ENCODE measurements around the gene CLRN3. TPM values are rescaled to one million over a fixed set of nuclear protein-coding genes. Genes with fewer than 3 reads are reported as not detected.

The CLRN3 gene
- total and polyA plus RNA-seq, 2 experiments from 2014 or later = not detected

DNA sequence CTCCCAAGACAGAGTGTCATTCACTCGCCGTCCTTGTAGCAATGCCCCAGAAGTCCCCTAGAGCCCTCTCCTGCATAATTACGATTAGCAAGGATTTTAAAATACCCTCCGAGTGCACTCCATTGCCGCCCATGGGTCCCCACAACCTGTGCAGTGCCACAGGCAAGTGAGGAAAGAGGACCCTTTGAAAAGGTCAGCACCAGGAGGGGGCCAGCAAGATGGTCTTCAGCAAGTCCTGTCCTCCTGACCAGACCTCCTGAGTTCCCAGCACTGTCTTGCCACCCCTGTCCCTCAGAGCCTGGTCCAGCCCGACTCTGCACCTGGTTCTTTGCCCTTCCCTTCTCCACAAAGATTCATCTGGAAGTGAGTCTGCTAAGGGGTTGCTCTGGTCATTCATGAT is 32.1 kb downstream of the CLRN3 start:
- DNase-seq (ENCODE audit: low spot score) = no peak
- Histone ChIP-seq H3K36me3 (ENCODE audit: insufficient read depth) (no peaks in the 10 kb centered on the region), H3F3A (replicated peaks; ENCODE audit: low read depth) (no peaks in the 10 kb centered on the region), H3K27me3 (ENCODE audit: insufficient read depth) (no peaks in the 10 kb centered on the region), H2AFZ (no peak overlapping the region), H3K4me2 (no peak overlapping the region), H3K4me3 (no peak overlapping the region), H4K20me1 (replicated peaks; ENCODE audit: insufficient read depth) (no peaks in the 10 kb centered on the region), H3K27ac (ENCODE audit: low read depth) (no peak overlapping the region), H3K4me1 (ENCODE audit: insufficient read depth) (no peaks in the 10 kb centered on the region), H3K9me2 (ENCODE audit: insufficient read depth) (peaks cover 20% of the 10 kb centered on the region), H3K79me2 (replicated peaks; ENCODE audit: insufficient read depth) (no peaks in the 10 kb centered on the region)
- no peaks in the 10 kb centered on the region; the same call in 2 of the 3 replicates for H3K4me1 Mint-ChIP-seq
- H3K36me3 Mint-ChIP-seq (ENCODE audit: low read depth) = peaks cover 22% of the 10 kb centered on the region; the same call in 2 of the 3 replicates
- peaks cover 7% of the 10 kb centered on the region for H3K27me3 Mint-ChIP-seq (ENCODE audit: insufficient read depth, low read depth, poor library complexity)
- H3K4me3 Mint-ChIP-seq = no peak overlapping the region
- peaks cover 27% of the 10 kb centered on the region for H3K9me3 Mint-ChIP-seq
- H3K27ac Mint-ChIP-seq = no peak overlapping the region
- TF ChIP-seq, protein P1, sequence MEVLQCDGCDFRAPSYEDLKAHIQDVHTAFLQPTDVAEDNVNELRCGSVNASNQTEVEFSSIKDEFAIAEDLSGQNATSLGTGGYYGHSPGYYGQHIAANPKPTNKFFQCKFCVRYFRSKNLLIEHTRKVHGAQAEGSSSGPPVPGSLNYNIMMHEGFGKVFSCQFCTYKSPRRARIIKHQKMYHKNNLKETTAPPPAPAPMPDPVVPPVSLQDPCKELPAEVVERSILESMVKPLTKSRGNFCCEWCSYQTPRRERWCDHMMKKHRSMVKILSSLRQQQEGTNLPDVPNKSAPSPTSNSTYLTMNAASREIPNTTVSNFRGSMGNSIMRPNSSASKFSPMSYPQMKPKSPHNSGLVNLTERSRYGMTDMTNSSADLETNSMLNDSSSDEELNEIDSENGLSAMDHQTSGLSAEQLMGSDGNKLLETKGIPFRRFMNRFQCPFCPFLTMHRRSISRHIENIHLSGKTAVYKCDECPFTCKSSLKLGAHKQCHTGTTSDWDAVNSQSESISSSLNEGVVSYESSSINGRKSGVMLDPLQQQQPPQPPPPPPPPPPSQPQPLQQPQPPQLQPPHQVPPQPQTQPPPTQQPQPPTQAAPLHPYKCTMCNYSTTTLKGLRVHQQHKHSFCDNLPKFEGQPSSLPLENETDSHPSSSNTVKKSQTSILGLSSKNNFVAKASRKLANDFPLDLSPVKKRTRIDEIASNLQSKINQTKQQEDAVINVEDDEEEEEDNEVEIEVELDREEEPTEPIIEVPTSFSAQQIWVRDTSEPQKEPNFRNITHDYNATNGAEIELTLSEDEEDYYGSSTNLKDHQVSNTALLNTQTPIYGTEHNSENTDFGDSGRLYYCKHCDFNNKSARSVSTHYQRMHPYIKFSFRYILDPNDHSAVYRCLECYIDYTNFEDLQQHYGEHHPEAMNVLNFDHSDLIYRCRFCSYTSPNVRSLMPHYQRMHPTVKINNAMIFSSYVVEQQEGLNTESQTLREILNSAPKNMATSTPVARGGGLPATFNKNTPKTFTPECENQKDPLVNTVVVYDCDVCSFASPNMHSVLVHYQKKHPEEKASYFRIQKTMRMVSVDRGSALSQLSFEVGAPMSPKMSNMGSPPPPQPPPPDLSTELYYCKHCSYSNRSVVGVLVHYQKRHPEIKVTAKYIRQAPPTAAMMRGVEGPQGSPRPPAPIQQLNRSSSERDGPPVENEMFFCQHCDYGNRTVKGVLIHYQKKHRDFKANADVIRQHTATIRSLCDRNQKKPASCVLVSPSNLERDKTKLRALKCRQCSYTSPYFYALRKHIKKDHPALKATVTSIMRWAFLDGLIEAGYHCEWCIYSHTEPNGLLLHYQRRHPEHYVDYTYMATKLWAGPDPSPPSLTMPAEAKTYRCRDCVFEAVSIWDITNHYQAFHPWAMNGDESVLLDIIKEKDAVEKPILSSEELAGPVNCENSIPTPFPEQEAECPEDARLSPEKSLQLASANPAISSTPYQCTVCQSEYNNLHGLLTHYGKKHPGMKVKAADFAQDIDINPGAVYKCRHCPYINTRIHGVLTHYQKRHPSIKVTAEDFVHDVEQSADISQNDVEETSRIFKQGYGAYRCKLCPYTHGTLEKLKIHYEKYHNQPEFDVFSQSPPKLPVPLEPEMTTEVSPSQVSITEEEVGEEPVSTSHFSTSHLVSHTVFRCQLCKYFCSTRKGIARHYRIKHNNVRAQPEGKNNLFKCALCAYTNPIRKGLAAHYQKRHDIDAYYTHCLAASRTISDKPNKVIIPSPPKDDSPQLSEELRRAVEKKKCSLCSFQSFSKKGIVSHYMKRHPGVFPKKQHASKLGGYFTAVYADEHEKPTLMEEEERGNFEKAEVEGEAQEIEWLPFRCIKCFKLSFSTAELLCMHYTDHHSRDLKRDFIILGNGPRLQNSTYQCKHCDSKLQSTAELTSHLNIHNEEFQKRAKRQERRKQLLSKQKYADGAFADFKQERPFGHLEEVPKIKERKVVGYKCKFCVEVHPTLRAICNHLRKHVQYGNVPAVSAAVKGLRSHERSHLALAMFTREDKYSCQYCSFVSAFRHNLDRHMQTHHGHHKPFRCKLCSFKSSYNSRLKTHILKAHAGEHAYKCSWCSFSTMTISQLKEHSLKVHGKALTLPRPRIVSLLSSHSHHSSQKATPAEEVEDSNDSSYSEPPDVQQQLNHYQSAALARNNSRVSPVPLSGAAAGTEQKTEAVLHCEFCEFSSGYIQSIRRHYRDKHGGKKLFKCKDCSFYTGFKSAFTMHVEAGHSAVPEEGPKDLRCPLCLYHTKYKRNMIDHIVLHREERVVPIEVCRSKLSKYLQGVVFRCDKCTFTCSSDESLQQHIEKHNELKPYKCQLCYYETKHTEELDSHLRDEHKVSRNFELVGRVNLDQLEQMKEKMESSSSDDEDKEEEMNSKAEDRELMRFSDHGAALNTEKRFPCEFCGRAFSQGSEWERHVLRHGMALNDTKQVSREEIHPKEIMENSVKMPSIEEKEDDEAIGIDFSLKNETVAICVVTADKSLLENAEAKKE (CRISPR knock-in tag; IDR thresholded peaks at IDR 0.05) = no peak
- TF ChIP-seq EZH2 (IDR thresholded peaks at IDR 0.05; ENCODE audit: low read depth, unreplicated experiment) = no peak
- TF ChIP-seq, protein P2, sequence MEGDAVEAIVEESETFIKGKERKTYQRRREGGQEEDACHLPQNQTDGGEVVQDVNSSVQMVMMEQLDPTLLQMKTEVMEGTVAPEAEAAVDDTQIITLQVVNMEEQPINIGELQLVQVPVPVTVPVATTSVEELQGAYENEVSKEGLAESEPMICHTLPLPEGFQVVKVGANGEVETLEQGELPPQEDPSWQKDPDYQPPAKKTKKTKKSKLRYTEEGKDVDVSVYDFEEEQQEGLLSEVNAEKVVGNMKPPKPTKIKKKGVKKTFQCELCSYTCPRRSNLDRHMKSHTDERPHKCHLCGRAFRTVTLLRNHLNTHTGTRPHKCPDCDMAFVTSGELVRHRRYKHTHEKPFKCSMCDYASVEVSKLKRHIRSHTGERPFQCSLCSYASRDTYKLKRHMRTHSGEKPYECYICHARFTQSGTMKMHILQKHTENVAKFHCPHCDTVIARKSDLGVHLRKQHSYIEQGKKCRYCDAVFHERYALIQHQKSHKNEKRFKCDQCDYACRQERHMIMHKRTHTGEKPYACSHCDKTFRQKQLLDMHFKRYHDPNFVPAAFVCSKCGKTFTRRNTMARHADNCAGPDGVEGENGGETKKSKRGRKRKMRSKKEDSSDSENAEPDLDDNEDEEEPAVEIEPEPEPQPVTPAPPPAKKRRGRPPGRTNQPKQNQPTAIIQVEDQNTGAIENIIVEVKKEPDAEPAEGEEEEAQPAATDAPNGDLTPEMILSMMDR (conservative IDR thresholded peaks at IDR 0.05; ENCODE audit: low read depth in 2 of 2) = no peak
- no peak for ATAC-seq

DNA sequence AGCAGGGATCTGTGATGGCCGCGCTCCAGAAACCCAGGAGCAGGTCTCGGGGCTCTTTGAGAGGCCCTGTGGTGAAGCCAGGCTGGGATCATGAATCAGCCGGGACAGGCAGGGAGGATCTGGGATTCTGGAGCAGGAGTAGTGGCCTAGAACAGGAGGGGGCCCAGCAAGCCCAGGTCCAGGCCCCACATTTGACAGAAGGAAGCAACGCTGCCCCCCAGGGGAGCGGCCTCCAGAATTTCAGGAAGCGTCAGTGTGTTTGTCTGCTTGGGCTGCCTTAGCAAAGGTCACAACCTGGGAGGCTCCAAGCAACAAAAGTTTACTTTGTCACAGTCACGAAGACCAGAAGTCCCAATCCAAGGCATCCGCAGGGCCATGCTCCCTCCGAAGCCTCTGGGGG is 36.8 kb downstream of the CLRN3 start:
- no peaks in the 10 kb centered on the region for H3K36me3 ChIP-seq (ENCODE audit: insufficient read depth)
- no peaks in the 10 kb centered on the region for H3K4me1 ChIP-seq (ENCODE audit: insufficient read depth)
- TF ChIP-seq EZH2 (IDR thresholded peaks at IDR 0.05; ENCODE audit: low read depth, unreplicated experiment) = no peak
- no peak for TF ChIP-seq POLR2AphosphoS5 (IDR thresholded peaks at IDR 0.05; ENCODE audit: low read depth)
- TF ChIP-seq EZH2phosphoT487 (IDR thresholded peaks at IDR 0.05; ENCODE audit: unreplicated experiment) = no peak
- TF ChIP-seq, protein P3, sequence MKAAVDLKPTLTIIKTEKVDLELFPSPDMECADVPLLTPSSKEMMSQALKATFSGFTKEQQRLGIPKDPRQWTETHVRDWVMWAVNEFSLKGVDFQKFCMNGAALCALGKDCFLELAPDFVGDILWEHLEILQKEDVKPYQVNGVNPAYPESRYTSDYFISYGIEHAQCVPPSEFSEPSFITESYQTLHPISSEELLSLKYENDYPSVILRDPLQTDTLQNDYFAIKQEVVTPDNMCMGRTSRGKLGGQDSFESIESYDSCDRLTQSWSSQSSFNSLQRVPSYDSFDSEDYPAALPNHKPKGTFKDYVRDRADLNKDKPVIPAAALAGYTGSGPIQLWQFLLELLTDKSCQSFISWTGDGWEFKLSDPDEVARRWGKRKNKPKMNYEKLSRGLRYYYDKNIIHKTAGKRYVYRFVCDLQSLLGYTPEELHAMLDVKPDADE (IDR thresholded peaks at IDR 0.05) = no peak
- TF ChIP-seq NANOG (IDR thresholded peaks at IDR 0.05; ENCODE audit: borderline replicate concordance) = no peak
- TF ChIP-seq ZNF114 (CRISPR knock-in tag; IDR thresholded peaks at IDR 0.05) = no peak
- TF ChIP-seq, protein P2 (conservative IDR thresholded peaks at IDR 0.05; ENCODE audit: low read depth in 2 of 2) = no peak; a peak in 1 of 4 replicates
- no peak for TF ChIP-seq CREB1 (CRISPR knock-in tag; IDR thresholded peaks at IDR 0.05; ENCODE audit: low read depth)
- H3K79me2 ChIP-seq (replicated peaks; ENCODE audit: insufficient read depth) = no peaks in the 10 kb centered on the region
- ATAC-seq (no peak), DNase-seq (ENCODE audit: low spot score) (no peak)
- H3F3A ChIP-seq (replicated peaks; ENCODE audit: low read depth) = no peaks in the 10 kb centered on the region
- peaks cover 12% of the 10 kb centered on the region for H3K27me3 Mint-ChIP-seq (ENCODE audit: insufficient read depth, low read depth, poor library complexity)
- no peak overlapping the region for H3K4me3 ChIP-seq
- no peak overlapping the region for H3K27ac ChIP-seq (ENCODE audit: low read depth)
- H3K9me2 ChIP-seq (ENCODE audit: insufficient read depth) = no peaks in the 10 kb centered on the region
- no peaks in the 10 kb centered on the region for H3K27me3 ChIP-seq (ENCODE audit: insufficient read depth)
- no peak overlapping the region for H2AFZ ChIP-seq
- H3K4me3 Mint-ChIP-seq = no peak overlapping the region
- no peaks in the 10 kb centered on the region for H3K36me3 Mint-ChIP-seq (ENCODE audit: low read depth)
- H3K4me1 Mint-ChIP-seq = no peaks in the 10 kb centered on the region; the same call in 2 of the 3 replicates
- H4K20me1 ChIP-seq (replicated peaks; ENCODE audit: insufficient read depth) = no peaks in the 10 kb centered on the region
- H3K4me2 ChIP-seq = no peak overlapping the region
- H3K9me3 Mint-ChIP-seq = no peaks in the 10 kb centered on the region; the same call in 2 of the 3 replicates
- no peak overlapping the region for H3K27ac Mint-ChIP-seq

Measured in GM23338 (cell line).